WERI-Rb-1 (cell line): ENCODE measurements around the gene PIK3C2B.

Source experiments
- DNase-seq: peaks from one replicate; pipeline ENCODE4 v3.0.0-alpha.2; 2020
- H3K27ac ChIP-seq: fragments of 250-450 bp; sonication (Bioruptor Pico); 2 replicates; pipeline ENCODE4 v1.5.1; 2020; ENCODE audit warnings: mild to moderate bottlenecking, moderate library complexity
- H3K27me3 ChIP-seq: fragments of 250-450 bp; sonication (Bioruptor Pico); 2 replicates; pipeline ENCODE4 v1.5.1; 2021; ENCODE audit warnings: mild to moderate bottlenecking, low read depth, moderate library complexity; ENCODE audit not compliant: insufficient read depth, severe bottlenecking
- H3K36me3 ChIP-seq: fragments of 250-450 bp; sonication (Bioruptor Pico); 2 replicates; pipeline ENCODE4 v1.5.1; 2020; ENCODE audit warnings: mild to moderate bottlenecking, moderate library complexity
- H3K4me3 ChIP-seq: 2 replicates; pipeline ENCODE4 v1.5.1; 2011; ENCODE audit warnings: low read depth, mild to moderate bottlenecking, control low read depth, low read length
- H3K9me3 ChIP-seq: fragments of 250-450 bp; sonication (Bioruptor Pico); 2 replicates; pipeline ENCODE4 v1.5.1; 2021; ENCODE audit warnings: mild to moderate bottlenecking, moderate library complexity; ENCODE audit not compliant: severe bottlenecking
- TF ChIP-seq, protein P1 (sequence below): IDR thresholded peaks from 2 replicates; pipeline ENCODE4 v1.5.1; 2011; ENCODE audit warnings: low read depth, mild to moderate bottlenecking, control low read depth, inconsistent platforms, low read length

Gene PIK3C2B

GRCh38 chr1:204462229-204462561 lies 32.4 kb downstream of the PIK3C2B start:
- Histone ChIP-seq H3K9me3 (no peaks in the 10 kb centered on the region), H3K27me3 (no peaks in the 10 kb centered on the region), H3K4me3 (no peak overlapping the region), H3K27ac (no peak overlapping the region), H3K36me3 (no peaks in the 10 kb centered on the region)
- TF ChIP-seq, protein P1, sequence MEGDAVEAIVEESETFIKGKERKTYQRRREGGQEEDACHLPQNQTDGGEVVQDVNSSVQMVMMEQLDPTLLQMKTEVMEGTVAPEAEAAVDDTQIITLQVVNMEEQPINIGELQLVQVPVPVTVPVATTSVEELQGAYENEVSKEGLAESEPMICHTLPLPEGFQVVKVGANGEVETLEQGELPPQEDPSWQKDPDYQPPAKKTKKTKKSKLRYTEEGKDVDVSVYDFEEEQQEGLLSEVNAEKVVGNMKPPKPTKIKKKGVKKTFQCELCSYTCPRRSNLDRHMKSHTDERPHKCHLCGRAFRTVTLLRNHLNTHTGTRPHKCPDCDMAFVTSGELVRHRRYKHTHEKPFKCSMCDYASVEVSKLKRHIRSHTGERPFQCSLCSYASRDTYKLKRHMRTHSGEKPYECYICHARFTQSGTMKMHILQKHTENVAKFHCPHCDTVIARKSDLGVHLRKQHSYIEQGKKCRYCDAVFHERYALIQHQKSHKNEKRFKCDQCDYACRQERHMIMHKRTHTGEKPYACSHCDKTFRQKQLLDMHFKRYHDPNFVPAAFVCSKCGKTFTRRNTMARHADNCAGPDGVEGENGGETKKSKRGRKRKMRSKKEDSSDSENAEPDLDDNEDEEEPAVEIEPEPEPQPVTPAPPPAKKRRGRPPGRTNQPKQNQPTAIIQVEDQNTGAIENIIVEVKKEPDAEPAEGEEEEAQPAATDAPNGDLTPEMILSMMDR: no peak
- no peak for DNase-seq

DNA sequence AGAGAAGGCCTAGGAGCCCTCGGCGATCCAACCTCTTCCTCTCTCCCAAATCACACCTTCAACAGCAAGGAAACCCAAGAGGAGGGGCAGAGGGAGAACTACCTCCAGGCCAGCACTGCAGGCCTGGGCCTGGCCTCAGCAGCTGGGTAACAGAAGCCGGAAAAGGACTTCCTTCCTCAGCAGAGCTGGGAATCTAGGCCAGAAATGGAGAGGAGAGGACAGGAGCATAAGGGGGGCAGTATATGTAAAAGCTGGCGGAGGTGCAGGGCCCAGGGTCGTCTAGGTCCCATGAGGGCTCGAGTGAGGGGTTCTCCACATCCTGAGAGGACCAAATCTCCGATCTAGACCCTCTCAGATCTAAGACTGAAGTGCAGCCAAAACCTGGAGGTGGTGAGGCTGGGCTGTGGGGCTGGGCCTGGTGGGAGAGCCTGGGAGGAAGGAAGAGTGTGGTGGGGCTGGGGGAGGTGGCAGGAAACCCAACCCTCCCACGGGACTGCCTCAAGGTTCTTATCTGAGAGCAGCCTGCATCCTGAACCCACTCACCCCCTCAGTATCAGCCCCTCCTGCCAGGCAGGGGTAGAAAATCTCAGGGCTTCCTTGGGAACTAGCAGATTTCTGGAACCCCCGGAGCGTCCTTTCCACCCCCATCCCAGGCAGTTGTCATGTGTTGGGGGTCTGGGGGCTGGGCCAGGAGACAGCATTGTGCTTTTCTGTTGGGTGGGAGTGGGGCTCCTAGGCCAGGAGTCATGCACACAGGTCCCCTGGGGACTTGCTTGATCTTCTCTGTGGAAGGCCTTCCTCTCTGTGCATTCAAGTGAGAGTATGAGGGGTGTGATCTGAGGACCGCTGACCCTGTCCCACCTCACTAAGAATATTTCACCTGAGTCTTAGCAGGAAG lies 33.0 kb downstream of the PIK3C2B start:
- no peak overlapping the region for H3K27ac ChIP-seq

GRCh38 chr1:204460346-204460745 lies 34.3 kb downstream of the PIK3C2B start:
- DNase-seq: no peak
- Histone ChIP-seq H3K36me3 (no peaks in the 10 kb centered on the region), H3K9me3 (no peaks in the 10 kb centered on the region), H3K4me3 (no peak overlapping the region), H3K27me3 (no peaks in the 10 kb centered on the region), H3K27ac (no peak overlapping the region)
- TF ChIP-seq, protein P1: no peak

More for the DNA sequence above, 33.0 kb downstream of the PIK3C2B start:
- TF ChIP-seq, protein P1: no peak
- no peak for DNase-seq
- no peak overlapping the region for H3K4me3 ChIP-seq
- H3K27me3 ChIP-seq: no peaks in the 10 kb centered on the region
- H3K36me3 ChIP-seq: no peaks in the 10 kb centered on the region
- H3K9me3 ChIP-seq: no peaks in the 10 kb centered on the region

- Histone ChIP-seq H3K27ac (no peak overlapping the region), H3K9me3 (no peaks in the 10 kb centered on the region), H3K36me3 (no peaks in the 10 kb centered on the region; the same call in 1 of the 2 replicates), H3K4me3 (no peak overlapping the region), H3K27me3 (no peaks in the 10 kb centered on the region)
- DNase-seq: no peak
- TF ChIP-seq, protein P1: no peak
Measured at GRCh38 chr1:204459706-204460105, 34.9 kb downstream of the PIK3C2B start.

GRCh38 chr1:204457666-204458065 lies 36.9 kb downstream of the PIK3C2B start:
- Histone ChIP-seq H3K36me3 (no peaks in the 10 kb centered on the region; the same call in none of the 2 replicates), H3K27ac (no peak overlapping the region), H3K9me3 (no peaks in the 10 kb centered on the region), H3K27me3 (no peaks in the 10 kb centered on the region), H3K4me3 (no peak overlapping the region)
- TF ChIP-seq, protein P1: no peak
- DNase-seq: no peak
